ENCODE results near the gene UGT1A4. TPM values are rescaled to one million over a fixed set of nuclear protein-coding genes. Genes with fewer than 3 reads are reported as not detected.

UGT1A4 gene
- total and polyA plus RNA-seq, 8 donors: 0.19 TPM; not detected in 7

GRCh38 chr2:233811732-233812131 is 93.2 kb downstream of the UGT1A4 start:
- no peaks in the 10 kb centered on the region for H3K27me3 ChIP-seq
- intact Hi-C loops (cut with DNase I): no loop called here
- FAIRE-seq (no peak), ATAC-seq (no peak), DNase-seq (peak in 2 of 6 donors; percentile 10 to 22)
- no peaks in the 10 kb centered on the region for H3K4me1 ChIP-seq
- no peak overlapping the region for H3K4me3 ChIP-seq
- H3K27ac ChIP-seq: no peak overlapping the region
- H3K9me3 ChIP-seq: no peaks in the 10 kb centered on the region
- WGBS, 2 donors: 74 to 87% methylated on average over 8 of the region's 8 CpGs
- H3K36me3 ChIP-seq: no peaks in the 10 kb centered on the region
- TF ChIP-seq, protein P1, sequence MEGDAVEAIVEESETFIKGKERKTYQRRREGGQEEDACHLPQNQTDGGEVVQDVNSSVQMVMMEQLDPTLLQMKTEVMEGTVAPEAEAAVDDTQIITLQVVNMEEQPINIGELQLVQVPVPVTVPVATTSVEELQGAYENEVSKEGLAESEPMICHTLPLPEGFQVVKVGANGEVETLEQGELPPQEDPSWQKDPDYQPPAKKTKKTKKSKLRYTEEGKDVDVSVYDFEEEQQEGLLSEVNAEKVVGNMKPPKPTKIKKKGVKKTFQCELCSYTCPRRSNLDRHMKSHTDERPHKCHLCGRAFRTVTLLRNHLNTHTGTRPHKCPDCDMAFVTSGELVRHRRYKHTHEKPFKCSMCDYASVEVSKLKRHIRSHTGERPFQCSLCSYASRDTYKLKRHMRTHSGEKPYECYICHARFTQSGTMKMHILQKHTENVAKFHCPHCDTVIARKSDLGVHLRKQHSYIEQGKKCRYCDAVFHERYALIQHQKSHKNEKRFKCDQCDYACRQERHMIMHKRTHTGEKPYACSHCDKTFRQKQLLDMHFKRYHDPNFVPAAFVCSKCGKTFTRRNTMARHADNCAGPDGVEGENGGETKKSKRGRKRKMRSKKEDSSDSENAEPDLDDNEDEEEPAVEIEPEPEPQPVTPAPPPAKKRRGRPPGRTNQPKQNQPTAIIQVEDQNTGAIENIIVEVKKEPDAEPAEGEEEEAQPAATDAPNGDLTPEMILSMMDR (IDR thresholded peaks at IDR 0.05): no peak

DNA sequence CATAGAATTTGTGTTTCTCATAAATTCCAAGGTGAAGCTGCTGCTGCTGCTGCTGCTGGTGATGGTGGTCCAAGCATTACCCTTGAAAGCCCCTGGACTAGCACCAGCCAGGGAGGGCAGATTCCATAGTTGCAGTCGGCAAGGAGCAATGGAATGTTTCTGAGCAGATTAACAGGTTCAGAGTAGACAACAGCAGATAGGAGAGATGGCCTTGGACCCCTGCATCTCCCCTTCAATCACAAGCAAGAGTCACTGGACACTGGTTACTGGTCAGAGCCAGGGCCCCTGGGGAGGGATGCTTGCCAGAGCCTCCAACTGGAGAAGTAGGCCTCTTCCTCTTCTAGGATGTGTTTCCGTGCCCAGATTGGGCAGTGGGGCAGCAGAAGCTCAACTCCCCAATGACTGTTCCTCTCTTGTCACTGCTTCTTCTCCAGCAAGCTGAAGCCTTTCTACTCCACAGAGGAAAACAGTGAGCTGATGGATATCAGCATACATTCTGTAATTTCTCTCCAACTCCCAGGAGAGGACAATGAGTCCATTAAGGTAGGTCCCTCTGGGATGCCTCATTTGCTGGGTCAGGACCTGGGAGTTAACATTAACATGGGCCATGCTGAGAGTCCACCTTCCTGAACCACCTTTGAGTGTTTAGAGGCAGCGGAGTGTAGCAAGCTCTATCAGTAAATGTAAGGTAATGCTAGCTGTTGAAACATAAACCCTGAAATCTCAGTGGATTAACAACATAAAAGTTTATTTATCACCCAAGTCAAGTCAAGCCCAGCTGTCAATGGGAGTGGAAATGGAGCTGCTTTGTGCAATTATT is 94.9 kb downstream of the UGT1A4 start:
- 61 to 67% methylated on average over 3 of the region's 3 CpGs for WGBS, 2 donors
- Histone ChIP-seq H3K36me3 (no peaks in the 10 kb centered on the region), H3K27me3 (no peaks in the 10 kb centered on the region), H3K4me3 (no peak overlapping the region), H3K27ac (no peak overlapping the region), H3K9me3 (no peaks in the 10 kb centered on the region), H3K4me1 (no peaks in the 10 kb centered on the region)
- intact Hi-C loops (cut with DNase I): no loop called here
- FAIRE-seq: no peak
- DNase-seq: peak in 3 of 6 donors; percentile 7 to 29 (median 7)
- TF ChIP-seq, protein P1 (IDR thresholded peaks at IDR 0.05): no peak
- no peak for ATAC-seq

DNA sequence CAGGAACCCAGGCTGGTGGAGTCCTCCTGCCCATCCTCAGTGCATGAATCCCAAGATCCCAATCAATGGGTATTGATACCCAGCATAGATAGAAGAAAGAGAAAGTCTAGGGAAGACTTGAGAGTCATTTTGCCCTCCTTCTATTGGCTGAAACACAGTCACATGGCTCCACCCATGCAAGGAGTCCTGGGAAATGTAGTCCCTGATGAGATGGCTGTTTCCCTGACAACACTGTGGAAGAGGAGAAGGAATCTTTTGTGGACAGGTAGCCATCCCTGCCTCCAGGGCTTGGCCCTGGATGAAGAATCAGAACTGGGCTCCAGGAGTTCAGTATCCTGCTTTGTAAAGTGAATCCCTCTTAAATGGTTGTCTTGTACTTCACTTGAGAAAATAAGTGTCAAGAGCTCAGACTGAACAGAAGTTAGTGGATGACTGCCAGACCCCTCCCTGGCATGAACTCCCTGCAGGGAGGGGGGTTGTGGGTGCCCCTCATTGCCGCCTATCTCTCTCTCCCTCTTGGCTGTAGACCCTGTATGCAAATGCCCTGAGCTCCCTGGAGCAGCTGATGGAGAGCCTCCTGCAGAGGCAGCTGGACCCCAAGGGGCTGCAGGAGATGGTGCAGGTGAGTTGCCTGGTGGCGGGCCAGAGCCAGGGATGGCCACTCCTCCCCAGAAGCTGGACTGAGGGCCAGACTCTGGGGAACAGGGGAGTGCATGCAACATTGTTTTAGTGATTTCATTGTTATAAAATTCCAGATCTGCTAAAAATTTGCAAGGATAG is 95.7 kb downstream of the UGT1A4 start:
- Histone ChIP-seq H3K27ac (no peak overlapping the region), H3K4me3 (no peak overlapping the region), H3K27me3 (no peaks in the 10 kb centered on the region), H3K36me3 (no peaks in the 10 kb centered on the region), H3K9me3 (no peaks in the 10 kb centered on the region), H3K4me1 (no peaks in the 10 kb centered on the region)
- FAIRE-seq (no peak), ATAC-seq (no peak), DNase-seq (peak in 2 of 6 donors; percentile 2 to 14)
- 66 to 81% methylated on average over 2 of the region's 2 CpGs for WGBS, 2 donors
- intact Hi-C loops (cut with DNase I): no loop called here
- TF ChIP-seq, protein P1 (IDR thresholded peaks at IDR 0.05): no peak

DNA sequence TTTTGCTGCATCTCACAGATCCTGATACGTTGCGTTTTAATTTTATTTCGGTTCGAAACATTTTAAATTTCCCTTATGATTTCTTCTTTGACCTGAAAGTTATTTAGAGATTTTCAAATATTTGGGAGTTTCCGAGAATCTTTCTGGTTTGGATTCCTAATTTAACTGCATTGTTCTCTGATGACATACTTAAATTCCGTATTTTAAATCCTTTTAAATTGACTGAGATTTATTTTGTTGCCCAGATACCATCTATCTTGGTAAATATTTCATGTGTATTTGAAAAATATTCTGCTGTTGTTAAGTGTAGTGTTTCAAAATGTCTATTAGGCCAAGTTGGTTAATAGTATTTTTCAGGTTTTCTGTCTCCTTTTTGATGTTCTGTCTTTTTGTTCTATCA is 97.3 kb downstream of the UGT1A4 start:
- H3K27me3 ChIP-seq: no peaks in the 10 kb centered on the region
- DNase-seq (no peak), ATAC-seq (no peak), FAIRE-seq (no peak)
- H3K4me3 ChIP-seq: no peak overlapping the region
- no peak overlapping the region for H3K27ac ChIP-seq
- no peaks in the 10 kb centered on the region for H3K36me3 ChIP-seq
- intact Hi-C loops (cut with DNase I): no loop called here
- WGBS, 2 donors: 73 to 87% methylated on average over 6 of the region's 6 CpGs
- TF ChIP-seq, protein P1 (IDR thresholded peaks at IDR 0.05): no peak
- no peaks in the 10 kb centered on the region for H3K9me3 ChIP-seq
- H3K4me1 ChIP-seq: no peaks in the 10 kb centered on the region
